WTC11 (cell line): Measurements from ENCODE around the gene GNAL. TPM values are rescaled to one million over a fixed set of nuclear protein-coding genes. Genes with fewer than 3 reads are reported as not detected.

Experiments
- ATF1 ChIP-seq: sonication (generic); formaldehyde crosslinking; IDR thresholded peaks from 2 replicates; pipeline ENCODE4 v1.8.1; 2023; ENCODE audit warnings: mild to moderate bottlenecking, moderate library complexity, missing genetic modification reagents
- FOXP1 ChIP-seq: sonication (generic); formaldehyde crosslinking; IDR thresholded peaks from 2 replicates; pipeline ENCODE4 v1.8.0; 2022; ENCODE audit warnings: missing genetic modification reagents, mild to moderate bottlenecking, moderate library complexity, borderline replicate concordance
- SOX15 ChIP-seq: fragments of 250-450 bp; sonication (Bioruptor Pico); IDR thresholded peaks from 2 replicates; pipeline ENCODE4 v1.9.0; 2021; ENCODE audit warnings: mild to moderate bottlenecking
- TEAD4 ChIP-seq: sonication (generic); formaldehyde crosslinking; IDR thresholded peaks from 2 replicates; pipeline ENCODE4 v1.8.0; 2022; ENCODE audit warnings: mild to moderate bottlenecking, missing genetic modification reagents
- TP53 ChIP-seq: sonication (generic); formaldehyde crosslinking; IDR thresholded peaks from 2 replicates; pipeline ENCODE4 v1.8.1; 2023; ENCODE audit warnings: mild to moderate bottlenecking, missing genetic modification reagents
- ZNF121 ChIP-seq: sonication (generic); formaldehyde crosslinking; IDR thresholded peaks from 2 replicates; pipeline ENCODE4 v1.8.0; 2023; ENCODE audit warnings: missing genetic modification reagents
- ZNF232 ChIP-seq: sonication (generic); formaldehyde crosslinking; IDR thresholded peaks from 2 replicates; pipeline ENCODE4 v1.8.0; 2022; ENCODE audit warnings: mild to moderate bottlenecking, missing genetic modification reagents
- total RNA-seq: library from RNA; stranded (reverse); gene quantifications from 3 replicates; pipeline ENCODE4 v1.2.3, GENCODE V29; 2021
- TF ChIP-seq, protein P1 (sequence below): sonication (generic); formaldehyde crosslinking; IDR thresholded peaks from 2 replicates; pipeline ENCODE4 v1.8.0; 2023; ENCODE audit warnings: missing genetic modification reagents, mild to moderate bottlenecking, borderline replicate concordance
- TF ChIP-seq, protein P2 (sequence below): fragments of 200-600 bp; IDR thresholded peaks from 2 replicates; pipeline ENCODE4 v1.8.0; 2022; ENCODE audit warnings: antibody characterized with exemption
- TF ChIP-seq, protein P3 (sequence below): sonication (generic); formaldehyde crosslinking; IDR thresholded peaks from 2 replicates; pipeline ENCODE4 v1.8.0; 2022; ENCODE audit warnings: mild to moderate bottlenecking, missing genetic modification reagents
- TF ChIP-seq, protein P4 (sequence below): fragments of 250-450 bp; sonication (Bioruptor Pico); IDR thresholded peaks from 2 replicates; pipeline ENCODE4 v1.9.0; 2021; ENCODE audit warnings: mild to moderate bottlenecking, borderline replicate concordance
- TF ChIP-seq, protein P5 (sequence below): sonication (generic); formaldehyde crosslinking; IDR thresholded peaks from 2 replicates; pipeline ENCODE4 v1.8.1; 2023; ENCODE audit warnings: mild to moderate bottlenecking, missing genetic modification reagents, borderline replicate concordance
- TF ChIP-seq, protein P6 (sequence below): fragments of 250-450 bp; sonication (Bioruptor Pico); IDR thresholded peaks from 2 replicates; pipeline ENCODE4 v2.1.2; 2022; ENCODE audit warnings: mild to moderate bottlenecking, moderate library complexity

The GNAL gene
- total RNA-seq, 1 experiment from 2014 or later: 22.3 TPM

DNA sequence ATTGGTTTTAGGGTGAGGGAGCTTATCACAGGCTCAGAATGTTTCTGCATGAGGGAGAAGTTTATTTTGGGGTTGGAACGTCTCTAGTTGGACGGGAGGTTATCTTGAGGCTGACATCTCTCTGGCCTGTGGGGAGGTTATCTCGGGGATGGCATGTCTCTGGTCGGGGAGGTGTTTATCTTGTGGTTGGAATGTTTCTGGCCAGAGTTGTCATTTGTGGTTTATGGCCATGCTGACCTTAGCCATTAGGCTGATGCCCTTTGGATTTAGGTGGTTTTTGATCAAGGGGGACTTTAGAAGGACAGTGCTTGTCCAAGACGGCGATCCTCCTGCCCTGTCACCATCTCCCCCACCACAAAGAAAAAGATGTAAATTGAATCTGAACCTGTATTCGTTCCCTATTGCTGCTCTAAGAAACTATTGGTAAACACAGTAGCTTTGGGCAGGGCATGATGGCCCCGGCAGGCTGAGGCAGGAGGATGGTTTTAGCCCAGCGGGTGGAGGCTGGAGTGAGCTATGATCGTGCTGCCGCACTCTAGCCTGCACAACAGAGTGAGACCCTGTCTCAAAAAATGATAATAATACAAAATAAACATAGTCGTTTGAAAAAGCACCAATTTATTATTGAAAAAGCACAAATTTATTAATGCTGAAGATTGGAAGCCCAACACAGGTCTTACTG, 236.9 kb downstream of the GNAL start (continued):
- TF ChIP-seq, protein P1, sequence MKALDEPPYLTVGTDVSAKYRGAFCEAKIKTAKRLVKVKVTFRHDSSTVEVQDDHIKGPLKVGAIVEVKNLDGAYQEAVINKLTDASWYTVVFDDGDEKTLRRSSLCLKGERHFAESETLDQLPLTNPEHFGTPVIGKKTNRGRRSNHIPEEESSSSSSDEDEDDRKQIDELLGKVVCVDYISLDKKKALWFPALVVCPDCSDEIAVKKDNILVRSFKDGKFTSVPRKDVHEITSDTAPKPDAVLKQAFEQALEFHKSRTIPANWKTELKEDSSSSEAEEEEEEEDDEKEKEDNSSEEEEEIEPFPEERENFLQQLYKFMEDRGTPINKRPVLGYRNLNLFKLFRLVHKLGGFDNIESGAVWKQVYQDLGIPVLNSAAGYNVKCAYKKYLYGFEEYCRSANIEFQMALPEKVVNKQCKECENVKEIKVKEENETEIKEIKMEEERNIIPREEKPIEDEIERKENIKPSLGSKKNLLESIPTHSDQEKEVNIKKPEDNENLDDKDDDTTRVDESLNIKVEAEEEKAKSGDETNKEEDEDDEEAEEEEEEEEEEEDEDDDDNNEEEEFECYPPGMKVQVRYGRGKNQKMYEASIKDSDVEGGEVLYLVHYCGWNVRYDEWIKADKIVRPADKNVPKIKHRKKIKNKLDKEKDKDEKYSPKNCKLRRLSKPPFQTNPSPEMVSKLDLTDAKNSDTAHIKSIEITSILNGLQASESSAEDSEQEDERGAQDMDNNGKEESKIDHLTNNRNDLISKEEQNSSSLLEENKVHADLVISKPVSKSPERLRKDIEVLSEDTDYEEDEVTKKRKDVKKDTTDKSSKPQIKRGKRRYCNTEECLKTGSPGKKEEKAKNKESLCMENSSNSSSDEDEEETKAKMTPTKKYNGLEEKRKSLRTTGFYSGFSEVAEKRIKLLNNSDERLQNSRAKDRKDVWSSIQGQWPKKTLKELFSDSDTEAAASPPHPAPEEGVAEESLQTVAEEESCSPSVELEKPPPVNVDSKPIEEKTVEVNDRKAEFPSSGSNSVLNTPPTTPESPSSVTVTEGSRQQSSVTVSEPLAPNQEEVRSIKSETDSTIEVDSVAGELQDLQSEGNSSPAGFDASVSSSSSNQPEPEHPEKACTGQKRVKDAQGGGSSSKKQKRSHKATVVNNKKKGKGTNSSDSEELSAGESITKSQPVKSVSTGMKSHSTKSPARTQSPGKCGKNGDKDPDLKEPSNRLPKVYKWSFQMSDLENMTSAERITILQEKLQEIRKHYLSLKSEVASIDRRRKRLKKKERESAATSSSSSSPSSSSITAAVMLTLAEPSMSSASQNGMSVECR (CRISPR knock-in tag): no peak
- TF ChIP-seq SOX15 (CRISPR knock-in tag) (no peak), ZNF121 (CRISPR knock-in tag) (no peak), FOXP1 (CRISPR knock-in tag) (no peak), ATF1 (CRISPR knock-in tag) (no peak), ZNF232 (no peak), TP53 (CRISPR knock-in tag) (no peak), TEAD4 (CRISPR knock-in tag) (no peak)
- TF ChIP-seq, protein P2, sequence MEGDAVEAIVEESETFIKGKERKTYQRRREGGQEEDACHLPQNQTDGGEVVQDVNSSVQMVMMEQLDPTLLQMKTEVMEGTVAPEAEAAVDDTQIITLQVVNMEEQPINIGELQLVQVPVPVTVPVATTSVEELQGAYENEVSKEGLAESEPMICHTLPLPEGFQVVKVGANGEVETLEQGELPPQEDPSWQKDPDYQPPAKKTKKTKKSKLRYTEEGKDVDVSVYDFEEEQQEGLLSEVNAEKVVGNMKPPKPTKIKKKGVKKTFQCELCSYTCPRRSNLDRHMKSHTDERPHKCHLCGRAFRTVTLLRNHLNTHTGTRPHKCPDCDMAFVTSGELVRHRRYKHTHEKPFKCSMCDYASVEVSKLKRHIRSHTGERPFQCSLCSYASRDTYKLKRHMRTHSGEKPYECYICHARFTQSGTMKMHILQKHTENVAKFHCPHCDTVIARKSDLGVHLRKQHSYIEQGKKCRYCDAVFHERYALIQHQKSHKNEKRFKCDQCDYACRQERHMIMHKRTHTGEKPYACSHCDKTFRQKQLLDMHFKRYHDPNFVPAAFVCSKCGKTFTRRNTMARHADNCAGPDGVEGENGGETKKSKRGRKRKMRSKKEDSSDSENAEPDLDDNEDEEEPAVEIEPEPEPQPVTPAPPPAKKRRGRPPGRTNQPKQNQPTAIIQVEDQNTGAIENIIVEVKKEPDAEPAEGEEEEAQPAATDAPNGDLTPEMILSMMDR: no peak
- TF ChIP-seq, protein P3, sequence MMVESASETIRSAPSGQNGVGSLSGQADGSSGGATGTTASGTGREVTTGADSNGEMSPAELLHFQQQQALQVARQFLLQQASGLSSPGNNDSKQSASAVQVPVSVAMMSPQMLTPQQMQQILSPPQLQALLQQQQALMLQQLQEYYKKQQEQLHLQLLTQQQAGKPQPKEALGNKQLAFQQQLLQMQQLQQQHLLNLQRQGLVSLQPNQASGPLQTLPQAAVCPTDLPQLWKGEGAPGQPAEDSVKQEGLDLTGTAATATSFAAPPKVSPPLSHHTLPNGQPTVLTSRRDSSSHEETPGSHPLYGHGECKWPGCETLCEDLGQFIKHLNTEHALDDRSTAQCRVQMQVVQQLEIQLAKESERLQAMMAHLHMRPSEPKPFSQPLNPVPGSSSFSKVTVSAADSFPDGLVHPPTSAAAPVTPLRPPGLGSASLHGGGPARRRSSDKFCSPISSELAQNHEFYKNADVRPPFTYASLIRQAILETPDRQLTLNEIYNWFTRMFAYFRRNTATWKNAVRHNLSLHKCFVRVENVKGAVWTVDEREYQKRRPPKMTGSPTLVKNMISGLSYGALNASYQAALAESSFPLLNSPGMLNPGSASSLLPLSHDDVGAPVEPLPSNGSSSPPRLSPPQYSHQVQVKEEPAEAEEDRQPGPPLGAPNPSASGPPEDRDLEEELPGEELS (CRISPR knock-in tag): no peak
- TF ChIP-seq, protein P4, sequence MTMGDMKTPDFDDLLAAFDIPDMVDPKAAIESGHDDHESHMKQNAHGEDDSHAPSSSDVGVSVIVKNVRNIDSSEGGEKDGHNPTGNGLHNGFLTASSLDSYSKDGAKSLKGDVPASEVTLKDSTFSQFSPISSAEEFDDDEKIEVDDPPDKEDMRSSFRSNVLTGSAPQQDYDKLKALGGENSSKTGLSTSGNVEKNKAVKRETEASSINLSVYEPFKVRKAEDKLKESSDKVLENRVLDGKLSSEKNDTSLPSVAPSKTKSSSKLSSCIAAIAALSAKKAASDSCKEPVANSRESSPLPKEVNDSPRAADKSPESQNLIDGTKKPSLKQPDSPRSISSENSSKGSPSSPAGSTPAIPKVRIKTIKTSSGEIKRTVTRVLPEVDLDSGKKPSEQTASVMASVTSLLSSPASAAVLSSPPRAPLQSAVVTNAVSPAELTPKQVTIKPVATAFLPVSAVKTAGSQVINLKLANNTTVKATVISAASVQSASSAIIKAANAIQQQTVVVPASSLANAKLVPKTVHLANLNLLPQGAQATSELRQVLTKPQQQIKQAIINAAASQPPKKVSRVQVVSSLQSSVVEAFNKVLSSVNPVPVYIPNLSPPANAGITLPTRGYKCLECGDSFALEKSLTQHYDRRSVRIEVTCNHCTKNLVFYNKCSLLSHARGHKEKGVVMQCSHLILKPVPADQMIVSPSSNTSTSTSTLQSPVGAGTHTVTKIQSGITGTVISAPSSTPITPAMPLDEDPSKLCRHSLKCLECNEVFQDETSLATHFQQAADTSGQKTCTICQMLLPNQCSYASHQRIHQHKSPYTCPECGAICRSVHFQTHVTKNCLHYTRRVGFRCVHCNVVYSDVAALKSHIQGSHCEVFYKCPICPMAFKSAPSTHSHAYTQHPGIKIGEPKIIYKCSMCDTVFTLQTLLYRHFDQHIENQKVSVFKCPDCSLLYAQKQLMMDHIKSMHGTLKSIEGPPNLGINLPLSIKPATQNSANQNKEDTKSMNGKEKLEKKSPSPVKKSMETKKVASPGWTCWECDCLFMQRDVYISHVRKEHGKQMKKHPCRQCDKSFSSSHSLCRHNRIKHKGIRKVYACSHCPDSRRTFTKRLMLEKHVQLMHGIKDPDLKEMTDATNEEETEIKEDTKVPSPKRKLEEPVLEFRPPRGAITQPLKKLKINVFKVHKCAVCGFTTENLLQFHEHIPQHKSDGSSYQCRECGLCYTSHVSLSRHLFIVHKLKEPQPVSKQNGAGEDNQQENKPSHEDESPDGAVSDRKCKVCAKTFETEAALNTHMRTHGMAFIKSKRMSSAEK (CRISPR knock-in tag): no peak
- TF ChIP-seq, protein P5, sequence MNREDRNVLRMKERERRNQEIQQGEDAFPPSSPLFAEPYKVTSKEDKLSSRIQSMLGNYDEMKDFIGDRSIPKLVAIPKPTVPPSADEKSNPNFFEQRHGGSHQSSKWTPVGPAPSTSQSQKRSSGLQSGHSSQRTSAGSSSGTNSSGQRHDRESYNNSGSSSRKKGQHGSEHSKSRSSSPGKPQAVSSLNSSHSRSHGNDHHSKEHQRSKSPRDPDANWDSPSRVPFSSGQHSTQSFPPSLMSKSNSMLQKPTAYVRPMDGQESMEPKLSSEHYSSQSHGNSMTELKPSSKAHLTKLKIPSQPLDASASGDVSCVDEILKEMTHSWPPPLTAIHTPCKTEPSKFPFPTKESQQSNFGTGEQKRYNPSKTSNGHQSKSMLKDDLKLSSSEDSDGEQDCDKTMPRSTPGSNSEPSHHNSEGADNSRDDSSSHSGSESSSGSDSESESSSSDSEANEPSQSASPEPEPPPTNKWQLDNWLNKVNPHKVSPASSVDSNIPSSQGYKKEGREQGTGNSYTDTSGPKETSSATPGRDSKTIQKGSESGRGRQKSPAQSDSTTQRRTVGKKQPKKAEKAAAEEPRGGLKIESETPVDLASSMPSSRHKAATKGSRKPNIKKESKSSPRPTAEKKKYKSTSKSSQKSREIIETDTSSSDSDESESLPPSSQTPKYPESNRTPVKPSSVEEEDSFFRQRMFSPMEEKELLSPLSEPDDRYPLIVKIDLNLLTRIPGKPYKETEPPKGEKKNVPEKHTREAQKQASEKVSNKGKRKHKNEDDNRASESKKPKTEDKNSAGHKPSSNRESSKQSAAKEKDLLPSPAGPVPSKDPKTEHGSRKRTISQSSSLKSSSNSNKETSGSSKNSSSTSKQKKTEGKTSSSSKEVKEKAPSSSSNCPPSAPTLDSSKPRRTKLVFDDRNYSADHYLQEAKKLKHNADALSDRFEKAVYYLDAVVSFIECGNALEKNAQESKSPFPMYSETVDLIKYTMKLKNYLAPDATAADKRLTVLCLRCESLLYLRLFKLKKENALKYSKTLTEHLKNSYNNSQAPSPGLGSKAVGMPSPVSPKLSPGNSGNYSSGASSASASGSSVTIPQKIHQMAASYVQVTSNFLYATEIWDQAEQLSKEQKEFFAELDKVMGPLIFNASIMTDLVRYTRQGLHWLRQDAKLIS (CRISPR knock-in tag): no peak
- TF ChIP-seq, protein P6, sequence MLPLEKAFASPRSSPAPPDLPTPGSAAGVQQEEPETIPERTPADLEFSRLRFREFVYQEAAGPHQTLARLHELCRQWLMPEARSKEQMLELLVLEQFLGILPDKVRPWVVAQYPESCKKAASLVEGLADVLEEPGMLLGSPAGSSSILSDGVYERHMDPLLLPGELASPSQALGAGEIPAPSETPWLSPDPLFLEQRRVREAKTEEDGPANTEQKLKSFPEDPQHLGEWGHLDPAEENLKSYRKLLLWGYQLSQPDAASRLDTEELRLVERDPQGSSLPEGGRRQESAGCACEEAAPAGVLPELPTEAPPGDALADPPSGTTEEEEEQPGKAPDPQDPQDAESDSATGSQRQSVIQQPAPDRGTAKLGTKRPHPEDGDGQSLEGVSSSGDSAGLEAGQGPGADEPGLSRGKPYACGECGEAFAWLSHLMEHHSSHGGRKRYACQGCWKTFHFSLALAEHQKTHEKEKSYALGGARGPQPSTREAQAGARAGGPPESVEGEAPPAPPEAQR: no peak
- TF ChIP-seq, all 79 proteins: peak for 0
